ENCODE results near the gene STAB2. TPM values are rescaled to one million over a fixed set of nuclear protein-coding genes. Genes with fewer than 3 reads are reported as not detected.

The STAB2 gene
- total and polyA plus RNA-seq, 11 donors = 0.12 to 3.5 (median 0.37) TPM; not detected in 6

GRCh38 chr12:103634732-103635131, 47.7 kb downstream of the STAB2 start:
- H3K36me3 ChIP-seq = no peaks in the 10 kb centered on the region
- ATAC-seq = no peak
- H3K4me1 ChIP-seq = no peaks in the 10 kb centered on the region
- WGBS, 4 donors = 84 to 87% (median 85%) methylated on average over 4 of the region's 4 CpGs
- no peak for TF ChIP-seq POLR2A (IDR thresholded peaks at IDR 0.05)
- TF ChIP-seq CTCF (IDR thresholded peaks at IDR 0.05) = no peak
- intact Hi-C loops (cut with DNase I) = loop anchor here in 3 of 10 donors (5.0 to 10.0 kb wide), 3 partner anchors 47 to 60 kb away; partner anchors contain the start of gene STAB2 (in 1 of the 3)
- H3K27ac ChIP-seq = no peak overlapping the region
- H3K9me3 ChIP-seq = peaks cover 0 to 19% (median 3%) of the 10 kb centered on the region in 12 donors
- DNase-seq = no peak
- no peak overlapping the region for H3K4me3 ChIP-seq
- no peaks in the 10 kb centered on the region for H3K27me3 ChIP-seq

- Histone ChIP-seq H3K36me3 (no peaks in the 10 kb centered on the region), H3K27ac (no peak overlapping the region), H3K4me3 (no peak overlapping the region), H3K27me3 (no peaks in the 10 kb centered on the region), H3K9me3 (peaks cover 0 to 19% (median 3%) of the 10 kb centered on the region in 12 donors), H3K4me1 (no peaks in the 10 kb centered on the region)
- intact Hi-C loops (cut with DNase I) = loop anchor here in 1 of 10 donors (10.0 kb wide), 1 partner anchor 61 kb away; no protein-coding TSS in a partner anchor
- peak in 1 of 4 donors; percentile 51 for ATAC-seq
- TF ChIP-seq CTCF (IDR thresholded peaks at IDR 0.05) = no peak
- TF ChIP-seq POLR2A (IDR thresholded peaks at IDR 0.05) = no peak
- no peak for DNase-seq
- WGBS, 4 donors = 93 to 97% (median 95%) methylated on average over 4 of the region's 4 CpGs
These were observed 48.3 kb downstream of the STAB2 start for GRCh38 chr12:103635419-103635818.

DNA sequence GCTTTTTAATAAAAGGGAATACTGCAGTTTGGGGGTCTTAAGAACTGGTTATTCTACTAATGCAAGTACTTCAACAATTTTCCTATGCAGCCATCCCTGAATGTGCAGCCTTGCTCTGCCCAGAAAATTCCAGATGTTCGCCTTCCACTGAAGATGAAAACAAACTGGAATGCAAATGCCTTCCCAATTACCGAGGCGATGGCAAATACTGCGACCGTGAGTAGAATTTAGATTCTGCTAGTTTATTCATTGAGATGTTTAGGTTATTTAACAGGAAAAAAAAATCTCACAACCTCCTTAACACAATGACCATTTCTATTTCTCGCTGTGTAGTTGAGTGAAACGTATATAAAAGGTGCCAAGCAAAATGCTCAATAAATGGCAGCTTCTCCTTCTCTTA, 49.9 kb downstream of the STAB2 start:
- DNase-seq (no peak), ATAC-seq (no peak)
- no peak for TF ChIP-seq CTCF (IDR thresholded peaks at IDR 0.05)
- no peak for TF ChIP-seq POLR2A (IDR thresholded peaks at IDR 0.05)
- peaks cover 0 to 17% (median 2%) of the 10 kb centered on the region in 12 donors for H3K9me3 ChIP-seq
- H3K27ac ChIP-seq = no peak overlapping the region
- no peak overlapping the region for H3K4me3 ChIP-seq
- intact Hi-C loops (cut with DNase I) = loop anchor here in 1 of 10 donors (10.0 kb wide), 1 partner anchor 62 kb away; no protein-coding TSS in a partner anchor
- no peaks in the 10 kb centered on the region for H3K27me3 ChIP-seq
- WGBS, 4 donors = 77 to 89% (median 82%) methylated on average over 7 of the region's 7 CpGs
- no peaks in the 10 kb centered on the region for H3K36me3 ChIP-seq
- no peaks in the 10 kb centered on the region for H3K4me1 ChIP-seq

- ATAC-seq (no peak), DNase-seq (no peak)
- H3K27ac ChIP-seq = no peak overlapping the region
- no peak overlapping the region for H3K4me3 ChIP-seq
- H3K36me3 ChIP-seq = no peaks in the 10 kb centered on the region
- no peaks in the 10 kb centered on the region for H3K4me1 ChIP-seq
- 79 to 83% (median 81%) methylated on average over 2 of the region's 2 CpGs for WGBS, 4 donors
- TF ChIP-seq CTCF (IDR thresholded peaks at IDR 0.05) = no peak
- peaks cover 0 to 12% (median 0%) of the 10 kb centered on the region in 12 donors for H3K9me3 ChIP-seq
- intact Hi-C loops (cut with DNase I) = loop anchor here in 1 of 10 donors (10.0 kb wide), 1 partner anchor 63 kb away; no protein-coding TSS in a partner anchor
- H3K27me3 ChIP-seq = no peaks in the 10 kb centered on the region
These were observed 50.4 kb downstream of the STAB2 start for GRCh38 chr12:103637429-103637828.

Measured in heart left ventricle (tissue), 16 donors.